Stimulated activated CD8-positive, alpha-beta memory T cell treated with anti-CD3 and anti-CD28 coated beads, Interleukin-7, amount 100 ng/mL, for 4 hours (primary cell): Measurements from ENCODE around the gene MOBP.
A peak's percentile ranks its signal among the peaks of the same experiment; 100 is the strongest.
"Not testable (repeated sequence)": the region's sequence is repeated elsewhere in the genome, so short reads cannot be mapped to it uniquely, and the experiment has no call there.

Experiments used
- DNase-seq, 2 donors: peaks; one replicate each; pipeline ENCODE4 v3.0.0-alpha.2; 2020; ENCODE audit warnings: low read depth in 2 of 2

Gene MOBP

GRCh38 chr3:39467394-39468107, at the start of gene MOBP:
Gene MOBP, plus strand, starts transcription at chr3:39467680. Its CDS starts 34,390 bp downstream, at chr3:39502070.
- DNase-seq = no peak

GRCh38 chr3:39418556-39419225, 48.8 kb upstream of the MOBP start:
- not testable (repeated sequence) for DNase-seq

- DNase-seq = no peak
These were observed 47.7 kb upstream of the MOBP start for GRCh38 chr3:39419742-39420315.

GRCh38 chr3:39420543-39420942, 46.9 kb upstream of the MOBP start:
- no peak for DNase-seq

GRCh38 chr3:39423436-39423970, 44.0 kb upstream of the MOBP start:
- no peak for DNase-seq

- no peak for DNase-seq
These were observed 41.2 kb upstream of the MOBP start for GRCh38 chr3:39426312-39426711.

GRCh38 chr3:39427506-39427905, 40.0 kb upstream of the MOBP start:
- no peak for DNase-seq

- DNase-seq = no peak
These were observed 38.7 kb upstream of the MOBP start for GRCh38 chr3:39428745-39429201.

- DNase-seq = no peak
These were observed 38.0 kb upstream of the MOBP start for GRCh38 chr3:39429466-39429865.

GRCh38 chr3:39432342-39432741, 35.1 kb upstream of the MOBP start:
- DNase-seq = no peak

- DNase-seq = no peak
These were observed 33.8 kb upstream of the MOBP start for GRCh38 chr3:39433642-39434041.

- DNase-seq = no peak
These were observed 32.9 kb upstream of the MOBP start for GRCh38 chr3:39434574-39434973.

- DNase-seq = no peak
These were observed 32.3 kb upstream of the MOBP start for GRCh38 chr3:39435006-39435748.

- no peak for DNase-seq
These were observed 28.6 kb upstream of the MOBP start for GRCh38 chr3:39438880-39439279.

- DNase-seq = no peak
These were observed 27.2 kb upstream of the MOBP start for GRCh38 chr3:39440316-39440715.

- no peak for DNase-seq
These were observed 23.9 kb upstream of the MOBP start for GRCh38 chr3:39443530-39443929.

- DNase-seq = no peak
These were observed 21.6 kb upstream of the MOBP start for GRCh38 chr3:39445927-39446326.

- DNase-seq = no peak
These were observed 21.0 kb upstream of the MOBP start for GRCh38 chr3:39446444-39446843.

- peak; percentile 10 to 52 for DNase-seq
These were observed 19.6 kb upstream of the MOBP start for GRCh38 chr3:39447637-39448483.

- DNase-seq = no peak
These were observed 18.8 kb upstream of the MOBP start for GRCh38 chr3:39448506-39449233.
